ENCODE results near the gene CRYBG1. TPM values are rescaled to one million over a fixed set of nuclear protein-coding genes. Genes with fewer than 3 reads are reported as not detected.

The CRYBG1 gene
- total RNA-seq, 1 donor from 2014 or later, result 0.06 TPM

DNA sequence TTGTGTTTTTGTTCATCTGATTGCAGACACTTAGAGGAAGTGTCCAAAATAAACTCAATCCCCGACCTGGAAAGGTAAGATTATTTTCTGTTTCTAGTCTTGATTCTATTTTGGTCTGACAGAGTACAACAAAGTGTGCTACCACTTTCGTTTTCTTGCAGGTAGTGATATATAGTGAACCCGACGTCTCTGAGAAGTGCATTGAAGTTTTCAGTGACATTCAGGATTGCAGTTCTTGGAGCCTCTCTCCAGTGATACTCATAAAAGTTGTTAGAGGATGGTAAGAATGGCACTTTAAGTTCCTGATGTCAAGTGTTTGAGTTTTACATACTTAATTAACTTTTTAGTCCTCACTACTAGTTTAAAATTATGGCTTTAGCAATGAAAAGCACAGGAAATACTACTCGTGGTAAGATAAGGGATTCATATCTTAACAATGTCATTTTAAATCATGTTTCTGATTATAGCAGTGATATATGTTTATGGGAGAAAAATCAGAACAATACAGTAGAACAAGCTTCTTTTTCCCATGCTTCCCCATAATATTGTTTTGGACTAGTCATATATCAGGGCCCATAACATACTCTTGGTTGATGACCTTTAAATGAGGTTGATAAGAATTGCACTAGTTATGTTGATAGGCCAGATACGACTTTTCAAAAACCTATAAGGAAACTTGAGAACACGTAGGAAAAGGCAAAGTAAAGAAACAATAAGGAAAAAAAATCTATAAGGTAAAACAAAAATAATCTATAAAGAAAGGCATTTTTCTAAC, 164.8 kb downstream of the CRYBG1 start:
- DNase-seq (ENCODE audit: low spot score), result no peak
- Histone ChIP-seq H3K9me3 (ENCODE audit: low read depth) (no peaks in the 10 kb centered on the region), H3K9ac (no peak overlapping the region), H2AFZ (replicated peaks) (peak overlapping the region; percentile 38), H4K20me1 (ENCODE audit: low read depth) (no peaks in the 10 kb centered on the region), H3K4me1 (no peaks in the 10 kb centered on the region), H3K4me3 (no peak overlapping the region), H3K4me2 (no peak overlapping the region), H3K79me2 (ENCODE audit: low read depth) (no peaks in the 10 kb centered on the region), H3K27ac (no peak overlapping the region), H3K27me3 (no peaks in the 10 kb centered on the region), H3K36me3 (no peaks in the 10 kb centered on the region), H3F3A (ENCODE audit: low read depth) (no peaks in the 10 kb centered on the region)
- H3K9me3 Mint-ChIP-seq, result no peaks in the 10 kb centered on the region
- H3K36me3 Mint-ChIP-seq, result no peaks in the 10 kb centered on the region
- TF ChIP-seq, protein P1, sequence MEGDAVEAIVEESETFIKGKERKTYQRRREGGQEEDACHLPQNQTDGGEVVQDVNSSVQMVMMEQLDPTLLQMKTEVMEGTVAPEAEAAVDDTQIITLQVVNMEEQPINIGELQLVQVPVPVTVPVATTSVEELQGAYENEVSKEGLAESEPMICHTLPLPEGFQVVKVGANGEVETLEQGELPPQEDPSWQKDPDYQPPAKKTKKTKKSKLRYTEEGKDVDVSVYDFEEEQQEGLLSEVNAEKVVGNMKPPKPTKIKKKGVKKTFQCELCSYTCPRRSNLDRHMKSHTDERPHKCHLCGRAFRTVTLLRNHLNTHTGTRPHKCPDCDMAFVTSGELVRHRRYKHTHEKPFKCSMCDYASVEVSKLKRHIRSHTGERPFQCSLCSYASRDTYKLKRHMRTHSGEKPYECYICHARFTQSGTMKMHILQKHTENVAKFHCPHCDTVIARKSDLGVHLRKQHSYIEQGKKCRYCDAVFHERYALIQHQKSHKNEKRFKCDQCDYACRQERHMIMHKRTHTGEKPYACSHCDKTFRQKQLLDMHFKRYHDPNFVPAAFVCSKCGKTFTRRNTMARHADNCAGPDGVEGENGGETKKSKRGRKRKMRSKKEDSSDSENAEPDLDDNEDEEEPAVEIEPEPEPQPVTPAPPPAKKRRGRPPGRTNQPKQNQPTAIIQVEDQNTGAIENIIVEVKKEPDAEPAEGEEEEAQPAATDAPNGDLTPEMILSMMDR (IDR thresholded peaks at IDR 0.05), result no peak
- TF ChIP-seq EZH2phosphoT487 (IDR thresholded peaks at IDR 0.05), result no peak
- no peak for TF ChIP-seq EZH2 (IDR thresholded peaks at IDR 0.05)
- no peak overlapping the region for H3K4me3 Mint-ChIP-seq
- no peaks in the 10 kb centered on the region for H3K27me3 Mint-ChIP-seq (ENCODE audit: insufficient read depth, low read depth)
- H3K4me1 Mint-ChIP-seq, result no peaks in the 10 kb centered on the region
- no peak overlapping the region for H3K27ac Mint-ChIP-seq

DNA sequence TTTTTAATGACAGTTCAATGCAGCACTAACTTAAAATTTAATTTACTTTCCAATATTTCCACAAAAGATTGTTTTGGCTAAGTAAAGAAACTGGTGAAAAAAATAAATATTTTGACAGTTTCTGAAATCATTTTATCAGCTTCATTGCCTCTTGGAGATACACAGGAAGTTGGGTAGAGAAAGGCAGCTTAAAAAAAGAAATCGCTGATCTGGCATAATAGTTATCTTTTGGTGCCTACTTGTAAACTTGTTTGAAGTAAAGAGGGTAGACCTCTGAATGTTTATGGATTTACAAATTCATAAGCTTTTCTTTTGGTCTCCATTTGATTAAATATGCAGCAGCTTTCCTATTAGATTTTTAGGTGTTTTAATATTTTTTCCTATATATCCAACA, 165.4 kb downstream of the CRYBG1 start:
- Histone ChIP-seq H3K4me3 (no peak overlapping the region), H3F3A (ENCODE audit: low read depth) (no peaks in the 10 kb centered on the region), H4K20me1 (ENCODE audit: low read depth) (no peaks in the 10 kb centered on the region), H3K9me3 (ENCODE audit: low read depth) (no peaks in the 10 kb centered on the region), H3K4me2 (no peak overlapping the region), H2AFZ (replicated peaks) (no peak overlapping the region), H3K79me2 (ENCODE audit: low read depth) (no peaks in the 10 kb centered on the region), H3K27ac (no peak overlapping the region), H3K36me3 (no peaks in the 10 kb centered on the region), H3K4me1 (no peaks in the 10 kb centered on the region), H3K9ac (no peak overlapping the region), H3K27me3 (no peaks in the 10 kb centered on the region)
- Mint-ChIP-seq H3K4me1 (no peaks in the 10 kb centered on the region), H3K36me3 (no peaks in the 10 kb centered on the region), H3K9me3 (no peaks in the 10 kb centered on the region), H3K4me3 (no peak overlapping the region), H3K27me3 (ENCODE audit: insufficient read depth, low read depth) (no peaks in the 10 kb centered on the region), H3K27ac (no peak overlapping the region)
- DNase-seq (ENCODE audit: low spot score), result no peak
- TF ChIP-seq EZH2phosphoT487 (IDR thresholded peaks at IDR 0.05), result no peak
- TF ChIP-seq EZH2 (IDR thresholded peaks at IDR 0.05), result no peak
- TF ChIP-seq, protein P1 (IDR thresholded peaks at IDR 0.05), result no peak

DNA sequence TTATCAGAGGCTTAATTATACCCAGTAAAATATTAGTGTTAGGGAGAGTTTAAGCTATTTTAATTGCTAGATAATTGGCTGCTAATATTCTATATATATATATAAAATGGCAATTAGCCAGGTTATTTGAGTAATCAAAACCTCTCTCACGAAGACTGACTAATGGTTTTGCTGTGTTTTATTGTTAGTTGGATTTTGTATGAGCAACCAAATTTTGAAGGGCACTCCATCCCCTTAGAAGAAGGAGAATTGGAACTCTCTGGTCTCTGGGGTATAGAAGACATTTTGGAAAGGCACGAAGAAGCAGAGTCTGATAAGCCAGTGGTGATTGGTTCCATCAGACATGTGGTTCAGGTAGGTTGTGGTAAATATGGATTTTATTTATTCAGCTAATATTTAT, 166.6 kb downstream of the CRYBG1 start:
- Mint-ChIP-seq H3K4me1 (no peaks in the 10 kb centered on the region), H3K36me3 (no peaks in the 10 kb centered on the region), H3K27me3 (ENCODE audit: insufficient read depth, low read depth) (no peaks in the 10 kb centered on the region), H3K9me3 (no peaks in the 10 kb centered on the region), H3K27ac (no peak overlapping the region), H3K4me3 (no peak overlapping the region)
- Histone ChIP-seq H4K20me1 (ENCODE audit: low read depth) (no peaks in the 10 kb centered on the region), H2AFZ (replicated peaks) (no peak overlapping the region), H3F3A (ENCODE audit: low read depth) (no peaks in the 10 kb centered on the region), H3K9ac (no peak overlapping the region), H3K4me1 (no peaks in the 10 kb centered on the region), H3K36me3 (no peaks in the 10 kb centered on the region), H3K27me3 (no peaks in the 10 kb centered on the region), H3K27ac (no peak overlapping the region), H3K9me3 (ENCODE audit: low read depth) (no peaks in the 10 kb centered on the region), H3K79me2 (ENCODE audit: low read depth) (no peaks in the 10 kb centered on the region), H3K4me3 (no peak overlapping the region), H3K4me2 (no peak overlapping the region)
- TF ChIP-seq EZH2phosphoT487 (IDR thresholded peaks at IDR 0.05), result no peak
- no peak for TF ChIP-seq EZH2 (IDR thresholded peaks at IDR 0.05)
- TF ChIP-seq, protein P1 (IDR thresholded peaks at IDR 0.05), result no peak
- DNase-seq (ENCODE audit: low spot score), result no peak

Data from neural progenitor cell (in vitro differentiated cells).